ENCODE measurements around the gene GFER. TPM values are rescaled to one million over a fixed set of nuclear protein-coding genes. Genes with fewer than 3 reads are reported as not detected.
"Not testable (repeated sequence)": the region's sequence is repeated elsewhere in the genome, so short reads cannot be mapped to it uniquely, and the experiment has no call there.

The GFER gene
- 10 to 100 TPM; 20.1 to 31.6 (median 28.5) TPM for polyA plus RNA-seq (ENCODE audit: insufficient read length in 4 of 4)

DNA sequence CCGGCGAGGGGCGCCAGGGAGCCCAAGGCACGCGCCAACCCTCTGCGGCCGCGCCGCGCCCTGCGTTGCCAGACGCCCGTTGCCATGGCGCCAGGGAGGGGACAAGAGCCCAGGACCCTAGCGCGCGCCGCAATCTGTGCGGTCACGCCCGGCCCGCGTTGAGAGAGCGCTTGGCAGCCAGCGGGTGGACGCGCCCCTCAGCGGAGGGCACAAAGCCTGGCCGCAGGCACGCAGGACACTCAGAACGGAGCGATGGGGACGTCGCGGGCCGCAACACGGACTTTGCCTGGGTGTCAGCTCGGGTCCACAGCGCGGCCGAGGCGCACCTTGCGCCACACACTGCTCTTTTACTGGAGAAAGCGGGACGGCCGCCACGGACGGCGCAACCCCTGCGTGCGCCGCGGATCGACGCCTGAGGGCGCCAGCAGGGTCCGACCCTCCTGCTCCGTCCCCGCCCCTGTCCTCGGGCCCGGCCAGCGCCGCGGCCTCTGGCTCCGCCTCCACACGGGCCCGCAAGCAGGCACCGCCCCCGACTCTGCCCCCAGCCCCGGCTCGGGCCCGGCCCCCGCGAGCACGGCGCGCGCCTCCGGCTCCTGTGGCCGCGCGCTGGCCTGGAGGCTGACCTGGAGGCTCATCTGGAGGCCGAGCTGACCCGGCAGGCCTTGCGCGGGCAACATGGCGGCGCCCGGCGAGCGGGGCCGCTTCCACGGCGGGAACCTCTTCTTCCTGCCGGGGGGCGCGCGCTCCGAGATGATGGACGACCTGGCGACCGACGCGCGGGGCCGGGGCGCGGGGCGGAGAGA, at the start of gene GFER:
GFER (plus strand) TSS at position 650 of the 803 bp plus-strand sequence; CDS start at position 676, 26 bp downstream.
- DNase-seq (ENCODE audit: low read depth in 4 of 4, low spot score in 2 of 4) = peak in 3 of 4 donors; percentile 78 to 86 (median 79)

- DNase-seq (ENCODE audit: low read depth in 4 of 4, low spot score in 2 of 4) = no peak
These were observed 47.0 kb upstream of the GFER start for GRCh38 chr16:1936945-1937479.

DNA sequence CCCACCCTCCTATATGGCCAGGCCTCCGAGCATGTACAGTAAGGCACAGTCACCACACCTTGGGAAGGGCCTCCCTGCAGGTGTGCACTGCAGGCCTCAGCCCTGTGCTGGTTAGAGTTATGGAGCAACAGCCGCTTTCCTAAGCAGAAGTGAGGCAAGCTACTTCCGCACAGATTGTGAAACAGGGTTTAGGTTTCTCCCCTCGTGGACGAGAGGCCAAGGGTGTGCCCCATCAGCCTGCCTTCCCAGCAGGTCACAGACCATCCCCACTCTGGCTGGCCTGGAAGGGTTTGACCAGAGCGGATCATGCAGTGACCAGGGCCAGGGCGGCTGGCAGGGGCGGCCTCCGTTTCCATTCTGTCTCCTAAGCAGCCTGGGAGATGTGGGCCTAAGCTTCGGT, 45.7 kb upstream of the GFER start:
- no peak for DNase-seq (ENCODE audit: low read depth in 4 of 4, low spot score in 2 of 4)

GRCh38 chr16:1938910-1939309, 45.1 kb upstream of the GFER start:
- no peak for DNase-seq (ENCODE audit: low read depth in 4 of 4, low spot score in 2 of 4)

- DNase-seq (ENCODE audit: low read depth in 4 of 4, low spot score in 2 of 4) = not testable (repeated sequence)
These were observed 44.2 kb upstream of the GFER start for GRCh38 chr16:1939833-1940232.

- DNase-seq (ENCODE audit: low read depth in 4 of 4, low spot score in 2 of 4) = no peak
These were observed 43.5 kb upstream of the GFER start for GRCh38 chr16:1940273-1941161.

DNA sequence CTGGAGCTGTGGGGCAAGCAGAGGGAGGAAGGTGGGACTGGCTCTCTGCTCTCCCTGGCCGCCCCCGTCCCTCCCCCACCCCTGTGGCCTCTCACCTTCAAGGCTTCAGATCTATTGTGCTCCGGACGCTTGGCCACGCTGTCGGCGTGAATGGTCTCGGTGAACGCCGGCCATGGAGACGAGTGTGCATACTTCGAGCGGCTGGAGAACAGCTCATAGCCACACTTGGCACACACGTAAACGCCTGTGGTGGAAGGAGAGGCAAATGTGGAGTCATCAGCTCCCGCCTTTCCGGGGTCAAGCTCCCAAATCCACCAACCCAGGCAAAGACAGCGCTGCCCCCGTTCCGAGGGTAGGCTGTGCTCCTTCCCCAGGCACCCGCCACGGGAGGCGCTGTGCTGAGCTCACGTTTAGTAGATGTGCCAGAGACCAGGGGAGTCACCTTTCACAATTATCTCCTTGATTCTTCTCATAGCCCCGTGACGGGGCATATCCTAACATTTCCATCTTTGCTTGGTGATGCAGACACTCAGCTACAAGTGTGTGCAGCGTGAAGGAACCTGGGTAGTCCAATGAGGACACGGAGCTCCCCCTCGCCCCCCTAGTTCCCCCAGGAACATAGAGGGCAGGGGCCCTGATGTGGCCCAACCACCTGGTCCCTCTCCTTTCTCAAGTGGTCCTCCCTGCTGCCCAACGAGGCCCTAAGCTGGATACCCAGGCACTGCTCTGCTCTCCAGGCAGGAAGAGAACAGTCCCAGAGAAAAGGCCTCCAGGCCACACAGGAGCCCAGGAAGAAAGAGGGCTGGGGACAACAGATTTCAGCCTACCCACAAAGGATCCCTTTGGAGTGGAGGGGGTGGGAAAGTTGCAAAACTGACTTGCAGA, 42.6 kb upstream of the GFER start:
- DNase-seq (ENCODE audit: low read depth in 4 of 4, low spot score in 2 of 4) = no peak

DNA sequence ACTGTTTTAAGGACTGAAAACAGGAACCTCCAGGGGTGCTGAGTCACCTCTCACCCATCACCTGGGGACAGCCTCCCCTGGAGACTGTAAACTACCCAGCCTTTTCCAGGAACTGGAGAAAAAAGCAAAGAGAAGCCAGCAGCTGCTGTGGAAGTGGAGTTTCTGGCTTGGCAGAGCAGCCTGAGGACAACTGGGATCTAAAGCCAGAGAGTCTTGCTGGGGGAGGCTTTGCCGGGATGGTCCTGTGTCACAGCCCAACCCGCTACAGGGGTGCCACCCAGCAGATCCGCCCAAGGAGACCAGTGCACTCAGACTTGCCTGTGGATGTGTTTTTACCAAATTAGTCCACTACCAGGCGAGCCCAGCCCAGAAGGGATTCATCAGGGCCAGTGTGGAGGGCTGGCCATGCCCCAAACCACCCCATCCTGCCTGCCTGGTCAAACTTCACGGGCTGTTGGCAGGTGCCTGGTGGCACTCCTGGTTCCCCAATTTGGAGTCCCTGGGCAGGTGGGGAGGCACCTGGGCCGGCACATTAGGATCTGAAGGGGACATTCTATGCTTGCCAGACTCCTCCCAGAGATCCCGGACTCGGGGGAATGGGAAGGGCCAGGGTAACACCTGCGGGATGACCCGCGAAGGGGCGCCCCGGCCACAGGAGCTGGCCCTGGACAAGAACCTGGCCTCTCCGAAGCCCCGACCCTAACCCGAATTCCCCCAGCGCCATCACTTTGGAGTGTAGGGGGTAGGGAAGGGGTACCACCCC, 41.8 kb upstream of the GFER start:
- no peak for DNase-seq (ENCODE audit: low read depth in 4 of 4, low spot score in 2 of 4)

DNA sequence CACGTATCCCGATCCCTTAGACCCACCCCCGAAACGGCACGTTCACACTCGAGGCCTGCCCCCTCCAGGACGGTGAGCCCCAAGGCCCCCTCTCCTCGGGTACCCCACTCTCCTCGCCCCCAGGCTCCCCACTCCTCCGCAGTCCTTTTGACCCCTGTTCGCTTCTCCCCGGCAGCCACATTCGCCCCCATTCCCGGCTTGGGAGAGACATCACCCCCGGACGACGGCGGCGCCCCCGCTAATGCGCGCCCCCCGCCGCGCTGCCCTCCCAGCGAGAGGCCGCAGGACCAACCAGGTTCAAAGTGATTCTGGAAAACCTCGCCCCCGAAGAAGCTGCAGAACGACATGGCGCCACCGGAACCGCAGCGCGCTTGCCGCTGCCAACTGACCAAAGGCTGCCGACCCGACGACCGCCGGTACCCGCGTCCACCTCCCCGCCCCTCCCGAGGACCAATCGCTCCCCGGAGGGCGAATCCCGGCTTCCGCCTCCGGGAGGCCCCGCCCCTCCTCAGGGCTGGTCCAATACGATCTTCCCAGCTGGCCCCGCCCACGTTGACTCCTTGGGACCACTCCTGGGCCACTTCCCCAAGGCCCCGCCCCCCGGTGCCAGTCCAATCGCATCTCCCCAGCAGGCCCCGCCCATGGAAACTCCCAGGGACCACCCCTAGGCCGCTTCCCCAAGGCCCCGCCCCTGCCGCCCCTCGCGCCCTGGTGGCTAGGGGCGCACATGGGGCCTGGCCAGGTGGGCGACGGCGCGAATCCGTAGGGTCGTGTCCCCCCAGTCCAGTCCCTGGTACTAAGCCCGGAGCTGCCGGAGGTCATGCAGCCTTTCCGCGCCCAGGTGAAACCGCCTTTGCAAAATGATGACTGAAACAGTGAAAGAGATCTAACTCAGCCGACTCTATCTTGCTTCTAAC, 40.9 kb upstream of the GFER start, which contains the start of gene MSRB1:
MSRB1 (minus strand) TSS at position 390 of the 917 bp plus-strand sequence; CDS start at position 347, 43 bp downstream.
- DNase-seq (ENCODE audit: low read depth in 4 of 4, low spot score in 2 of 4) = peak; percentile 88 to 99 (median 96)

GRCh38 chr16:1944612-1945199, 39.3 kb upstream of the GFER start:
- DNase-seq (ENCODE audit: low read depth in 4 of 4, low spot score in 2 of 4) = no peak

GRCh38 chr16:1945559-1946391, 38.2 kb upstream of the GFER start:
- DNase-seq (ENCODE audit: low read depth in 4 of 4, low spot score in 2 of 4) = no peak

GRCh38 chr16:1946495-1947368, 37.3 kb upstream of the GFER start:
- DNase-seq (ENCODE audit: low read depth in 4 of 4, low spot score in 2 of 4) = no peak

DNA sequence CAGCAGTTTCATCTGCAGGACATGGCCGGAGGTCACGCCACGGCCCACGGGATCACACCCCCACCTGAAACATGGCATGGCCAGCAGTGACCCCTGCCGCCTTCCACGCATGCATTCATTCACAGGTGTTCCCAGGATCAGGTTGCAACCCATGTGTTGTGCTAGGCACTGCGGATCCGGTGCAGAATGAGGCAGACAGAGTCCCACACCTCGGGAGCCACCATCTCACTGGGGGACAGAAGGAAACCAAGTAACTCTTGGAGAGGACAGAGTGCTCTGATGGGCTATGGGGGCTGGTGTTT, 36.7 kb upstream of the GFER start:
- DNase-seq (ENCODE audit: low read depth in 4 of 4, low spot score in 2 of 4) = no peak

DNA sequence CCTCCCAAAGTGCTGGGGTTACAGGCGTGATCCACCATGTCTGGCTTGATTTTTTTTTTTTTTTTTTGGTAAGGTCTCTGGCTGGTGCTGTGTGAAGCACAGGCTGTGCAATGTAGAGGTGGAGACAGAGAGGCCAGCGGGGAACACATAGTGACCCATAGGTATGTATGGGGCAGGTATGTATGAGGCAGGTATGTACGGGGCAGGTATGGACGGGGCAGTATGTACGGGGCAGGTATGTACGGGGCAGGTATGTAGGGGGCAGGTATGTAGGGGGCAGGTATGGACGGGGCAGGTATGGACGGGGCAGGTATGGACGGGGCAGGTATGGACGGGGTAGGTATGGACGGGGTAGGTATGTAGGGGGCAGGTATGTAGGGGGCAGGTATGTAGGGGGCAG, 34.5 kb upstream of the GFER start:
- DNase-seq (ENCODE audit: low read depth in 4 of 4, low spot score in 2 of 4) = no peak

DNA sequence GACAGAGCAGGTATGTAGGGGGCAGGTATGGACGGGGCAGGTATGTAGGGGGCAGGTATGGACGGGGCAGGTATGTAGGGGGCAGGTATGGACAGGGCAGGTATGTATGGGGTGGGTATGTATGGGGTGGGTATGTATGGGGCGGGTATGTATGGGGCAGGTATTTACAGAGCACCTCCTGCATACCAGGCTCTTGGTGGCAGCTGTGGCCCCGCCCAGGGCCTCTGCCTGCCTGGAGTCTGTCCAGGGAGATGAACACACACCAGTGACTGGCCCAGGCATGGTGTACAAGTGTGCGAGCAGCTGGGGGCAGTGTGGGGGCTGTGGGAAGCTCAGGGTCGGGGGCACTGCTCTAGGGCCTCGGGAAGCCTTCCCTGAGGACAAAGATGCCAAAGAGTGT, 33.9 kb upstream of the GFER start:
- no peak for DNase-seq (ENCODE audit: low read depth in 4 of 4, low spot score in 2 of 4)

DNA sequence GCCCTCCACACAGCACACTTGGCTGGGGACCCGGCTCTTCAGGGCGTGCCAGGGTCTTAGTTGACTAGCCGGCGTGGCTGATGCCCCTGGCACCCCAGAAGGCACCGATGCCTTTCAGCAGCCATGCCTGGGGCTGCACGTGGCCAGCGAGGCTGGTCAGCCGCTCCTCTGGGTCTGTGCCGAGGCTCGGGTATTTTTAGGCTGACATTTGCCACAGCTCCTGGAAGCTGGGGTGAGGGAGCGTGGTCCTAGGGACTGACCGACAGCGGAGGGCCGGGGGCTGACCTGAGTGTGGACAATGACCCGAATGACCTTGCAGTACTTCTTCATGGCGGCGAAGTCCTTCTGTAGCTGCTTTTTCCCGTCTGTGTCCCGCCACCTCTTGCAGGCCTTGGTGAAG, 33.4 kb upstream of the GFER start:
- DNase-seq (ENCODE audit: low read depth in 4 of 4, low spot score in 2 of 4) = no peak
